COR-L47 (cell line): ENCODE measurements around the gene ZNF557.
"Not testable (repeated sequence)": the region's sequence is repeated elsewhere in the genome, so short reads cannot be mapped to it uniquely, and the experiment has no call there.

ENCODE experiments used
- DNase-seq: peaks from one replicate; lab custom pipeline; 2025; lab: John Stamatoyannopoulos, UW

Gene ZNF557

DNA sequence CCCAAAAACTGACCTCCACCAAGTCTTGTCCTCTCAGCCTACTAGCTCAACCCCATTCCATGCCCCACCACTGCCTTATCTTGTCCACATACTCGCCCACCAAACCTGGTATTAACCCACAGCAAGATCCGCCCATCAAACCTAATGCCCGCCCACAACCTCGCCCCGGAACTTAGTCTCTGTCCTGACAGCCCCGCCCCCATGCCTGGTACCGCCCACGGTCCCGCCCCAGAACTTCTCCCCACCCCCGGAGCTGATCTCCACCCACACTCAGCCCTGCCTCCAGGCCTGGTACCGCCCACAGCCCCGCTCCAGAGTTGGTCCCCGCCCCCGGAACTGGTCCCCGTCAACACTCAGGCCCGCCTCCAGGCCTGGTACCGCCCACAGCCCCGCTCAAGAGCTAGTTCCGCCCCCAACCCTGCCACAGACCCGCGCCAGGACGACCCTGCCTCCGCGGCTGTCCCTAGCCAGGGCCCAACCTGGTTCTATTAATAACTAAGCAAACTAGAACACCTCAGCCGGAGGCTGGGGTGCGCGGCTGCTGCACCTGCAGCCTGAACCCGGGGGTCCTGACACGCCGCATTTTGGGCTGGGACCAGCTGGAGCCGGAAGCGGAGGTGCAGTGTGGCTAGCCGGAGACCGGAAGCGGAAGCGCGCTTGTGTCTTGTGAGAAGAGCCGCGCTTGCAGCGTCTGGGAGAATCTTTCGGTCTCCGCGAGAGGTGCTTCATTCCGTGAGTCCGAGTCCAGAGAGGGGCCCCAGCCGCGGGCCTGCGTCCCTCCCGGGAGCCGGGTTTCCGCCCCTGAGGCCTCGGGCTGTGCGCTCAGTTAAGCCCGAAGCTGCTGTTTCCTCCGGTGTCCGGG lies at the start of gene ZNF557:
Gene ZNF557 (plus strand): TSS at position 662 of the 862 bp plus-strand sequence. CDS start 5,372 bp downstream, outside the sequence.
- peak; percentile 95 for DNase-seq

DNA sequence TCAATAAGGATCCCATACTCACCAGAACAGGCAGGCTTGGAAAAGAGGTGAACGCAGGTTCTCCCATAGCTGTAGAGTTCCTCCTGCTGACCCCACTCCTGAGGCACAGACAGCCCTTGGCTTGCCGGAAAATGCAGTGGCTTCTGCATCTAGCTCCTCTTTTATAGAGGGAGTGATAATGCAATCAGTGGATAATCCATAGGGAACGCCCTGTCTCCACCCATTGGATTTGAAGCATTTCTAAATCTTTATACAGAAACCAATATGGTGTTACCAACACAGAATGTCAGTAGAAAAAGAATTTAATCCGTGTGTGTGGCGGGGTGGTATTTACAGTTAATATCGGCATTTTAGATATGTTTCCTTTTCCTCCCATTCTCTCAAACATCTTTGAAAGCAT lies 48.2 kb upstream of the ZNF557 start, which contains the start of gene MBD3L2B:
Gene MBD3L2B (minus strand): TSS at position 101 of the 400 bp plus-strand sequence. CDS start 34 bp downstream, at position 67.
- not testable (repeated sequence) for DNase-seq

- DNase-seq: not testable (repeated sequence)
Measured at GRCh38 chr19:7028790-7029189, 40.7 kb upstream of the ZNF557 start.

GRCh38 chr19:7030278-7030677 lies 39.2 kb upstream of the ZNF557 start, which contains the start of gene MBD3L5:
Gene MBD3L5 (plus strand): TSS chr19:7030578. CDS start chr19:7030612, 34 bp downstream.
- DNase-seq: not testable (repeated sequence)

GRCh38 chr19:7040079-7040478 lies 29.4 kb upstream of the ZNF557 start, which contains the start of gene MBD3L4:
Gene MBD3L4 (minus strand): TSS chr19:7040179. CDS start chr19:7040144, 35 bp downstream.
- not testable (repeated sequence) for DNase-seq

DNA sequence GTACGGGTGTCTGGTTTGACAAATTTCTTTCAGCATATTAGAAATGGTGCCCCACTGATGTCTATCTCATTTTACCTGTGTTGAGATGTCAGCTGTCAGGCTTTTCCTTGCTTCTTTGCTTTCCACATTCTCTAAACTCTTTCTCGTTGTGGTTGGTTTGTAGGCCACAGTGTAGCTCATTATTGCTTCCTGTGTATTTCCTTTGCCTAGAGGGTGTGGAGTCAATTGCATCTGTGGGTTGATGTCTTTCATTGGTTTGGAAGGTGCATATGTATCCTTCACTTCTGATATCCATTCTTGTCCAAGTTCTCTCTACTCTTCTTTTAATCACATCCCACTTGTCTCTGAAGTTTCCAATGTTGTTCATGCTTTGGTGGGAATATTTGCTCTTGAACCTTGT lies 27.9 kb upstream of the ZNF557 start:
- not testable (repeated sequence) for DNase-seq

GRCh38 chr19:7049021-7049420 lies 20.5 kb upstream of the ZNF557 start, which contains the start of gene MBD3L2:
Gene MBD3L2 (plus strand): TSS chr19:7049321. CDS start chr19:7049374, 53 bp downstream.
- DNase-seq: not testable (repeated sequence)

GRCh38 chr19:7051421-7051820 lies 18.1 kb upstream of the ZNF557 start:
- not testable (repeated sequence) for DNase-seq

DNA sequence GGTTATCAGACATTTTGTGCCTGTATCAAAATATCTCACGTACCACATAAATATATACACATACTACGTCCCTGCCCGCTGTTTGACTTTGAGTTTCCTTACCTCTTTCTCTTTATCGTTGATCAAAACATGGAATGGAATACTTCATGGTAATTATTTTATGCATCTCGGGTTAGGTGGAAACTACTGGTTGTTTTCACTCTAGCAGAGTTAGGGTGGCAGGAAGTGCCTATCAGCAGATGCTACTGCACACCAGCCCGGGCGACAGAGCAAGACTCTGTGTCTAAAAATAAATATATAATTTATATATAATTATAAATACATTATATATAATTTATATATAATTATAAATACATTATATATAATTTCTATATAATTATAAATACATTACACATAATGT lies 16.6 kb upstream of the ZNF557 start:
- DNase-seq: not testable (repeated sequence)

DNA sequence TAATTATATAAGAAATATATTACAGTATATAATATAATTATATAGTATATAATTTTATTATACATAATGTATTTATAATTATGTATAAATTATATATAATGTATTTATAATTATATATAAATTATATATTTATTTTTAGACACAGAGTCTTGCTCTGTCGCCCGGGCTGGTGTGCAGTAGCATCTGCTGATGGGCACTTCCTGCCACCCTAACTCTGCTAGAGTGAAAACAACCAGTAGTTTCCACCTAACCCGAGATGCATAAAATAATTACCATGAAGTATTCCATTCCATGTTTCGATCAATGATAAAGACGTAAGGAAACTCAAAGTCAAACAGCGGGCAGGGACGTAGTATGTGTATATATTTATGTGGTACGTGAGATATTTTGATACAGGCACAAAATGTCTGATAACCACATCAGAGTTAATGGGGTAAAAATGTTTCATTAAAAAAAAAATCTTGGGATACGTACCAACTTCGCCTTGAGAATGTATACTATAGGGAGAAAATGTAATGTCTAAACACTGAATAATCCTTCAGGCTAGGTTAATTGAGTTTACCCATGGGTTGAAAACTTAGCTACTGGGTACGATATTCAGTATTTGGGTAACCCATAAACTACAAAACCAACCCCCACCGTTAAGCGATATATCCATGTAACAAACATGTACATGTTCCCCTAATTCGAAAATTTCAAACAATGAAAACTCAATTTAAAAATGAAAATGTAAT lies 14.7 kb upstream of the ZNF557 start:
- not testable (repeated sequence) for DNase-seq

GRCh38 chr19:7055679-7056078 lies 13.8 kb upstream of the ZNF557 start:
- not testable (repeated sequence) for DNase-seq

- not testable (repeated sequence) for DNase-seq
Measured at GRCh38 chr19:7056371-7056770, 13.1 kb upstream of the ZNF557 start.

- not testable (repeated sequence) for DNase-seq
Measured at GRCh38 chr19:7058576-7058975, 10.9 kb upstream of the ZNF557 start, which contains the start of gene MBD3L3. Gene MBD3L3 (minus strand): TSS chr19:7058676. CDS start chr19:7058605, 71 bp downstream.

GRCh38 chr19:7059977-7060376 lies 9.5 kb upstream of the ZNF557 start:
- not testable (repeated sequence) for DNase-seq

GRCh38 chr19:7063339-7063738 lies 6.2 kb upstream of the ZNF557 start:
- no peak for DNase-seq

DNA sequence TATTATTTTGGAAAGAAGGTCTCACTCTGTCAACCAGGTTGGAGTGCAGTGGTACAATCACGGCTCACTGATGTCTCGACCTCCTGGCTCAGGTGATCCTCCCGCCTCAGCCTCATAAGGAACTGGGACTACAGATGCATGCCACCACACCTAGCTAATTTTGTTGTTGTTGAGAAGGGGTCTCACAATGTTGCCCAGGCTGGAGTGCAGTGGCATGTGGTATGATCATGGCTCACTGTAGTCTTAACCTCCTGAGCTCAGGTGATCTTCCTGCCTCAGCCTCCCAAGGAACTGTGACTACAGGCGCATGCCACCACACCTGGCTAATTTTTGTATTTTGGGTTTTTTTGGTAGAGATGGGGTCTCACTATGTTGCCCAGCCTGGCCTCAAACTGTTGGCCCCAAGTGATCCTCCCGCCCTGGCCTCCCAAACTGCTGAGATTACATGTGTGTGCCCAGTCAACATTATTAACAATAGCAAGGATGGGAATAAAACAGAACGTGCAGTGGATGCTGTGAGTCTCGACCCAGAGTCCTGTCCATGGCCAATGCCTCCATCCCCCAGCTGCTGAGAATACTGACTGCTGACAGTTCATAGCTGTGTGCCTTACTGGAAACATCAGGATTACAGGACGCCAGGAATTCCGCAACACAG lies 5.6 kb upstream of the ZNF557 start:
- no peak for DNase-seq

GRCh38 chr19:7067122-7067521 lies 2.4 kb upstream of the ZNF557 start:
- peak; percentile 17 for DNase-seq

- no peak for DNase-seq
Measured at GRCh38 chr19:7067716-7068115, 1.8 kb upstream of the ZNF557 start.

GRCh38 chr19:7068599-7068998 lies 904 bp upstream of the ZNF557 start:
- DNase-seq: no peak

DNA sequence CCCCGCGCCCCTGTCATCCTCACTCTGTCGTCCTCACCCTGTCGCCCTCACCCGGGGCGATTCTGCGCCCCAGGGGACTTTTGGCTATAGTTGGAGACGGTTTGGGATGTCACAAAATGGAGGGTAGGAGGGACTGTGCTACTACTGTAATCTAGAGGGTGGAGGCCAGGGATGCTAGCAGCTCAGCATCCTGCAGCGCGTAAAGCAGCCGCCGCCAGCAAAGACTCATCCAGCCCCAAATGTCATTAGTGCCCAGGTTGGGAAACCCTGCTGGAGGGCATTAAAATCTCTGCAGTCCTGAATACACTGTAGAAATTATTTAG lies 362 bp downstream of the ZNF557 start:
- no peak for DNase-seq

GRCh38 chr19:7072541-7072940 lies 3.0 kb downstream of the ZNF557 start:
- DNase-seq: no peak
